ENCODE measurements around the gene QSER1.
"Not testable (repeated sequence)": the region's sequence is repeated elsewhere in the genome, so short reads cannot be mapped to it uniquely, and the experiment has no call there.

QSER1 gene

DNA sequence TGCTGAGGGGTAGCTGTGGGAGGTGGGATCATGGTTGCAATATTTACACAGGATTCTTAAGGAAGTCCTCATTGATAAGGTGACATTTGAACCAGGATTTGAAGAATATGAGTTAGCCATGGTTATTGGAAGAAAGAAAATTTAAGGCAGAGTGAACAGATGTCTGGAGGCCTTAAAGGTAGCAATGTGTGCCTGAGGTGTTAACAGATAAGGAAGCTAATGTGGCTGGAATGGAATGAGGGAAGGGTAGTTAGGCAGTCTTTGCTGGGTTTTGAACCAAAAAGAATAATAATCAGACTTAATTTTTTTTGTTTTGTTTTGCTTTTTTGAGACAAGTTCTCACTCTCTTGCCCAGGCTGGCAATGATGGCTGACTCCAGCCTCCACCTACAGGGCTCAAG, 113.4 kb downstream of the QSER1 start:
- DNase-seq, result no peak

DNA sequence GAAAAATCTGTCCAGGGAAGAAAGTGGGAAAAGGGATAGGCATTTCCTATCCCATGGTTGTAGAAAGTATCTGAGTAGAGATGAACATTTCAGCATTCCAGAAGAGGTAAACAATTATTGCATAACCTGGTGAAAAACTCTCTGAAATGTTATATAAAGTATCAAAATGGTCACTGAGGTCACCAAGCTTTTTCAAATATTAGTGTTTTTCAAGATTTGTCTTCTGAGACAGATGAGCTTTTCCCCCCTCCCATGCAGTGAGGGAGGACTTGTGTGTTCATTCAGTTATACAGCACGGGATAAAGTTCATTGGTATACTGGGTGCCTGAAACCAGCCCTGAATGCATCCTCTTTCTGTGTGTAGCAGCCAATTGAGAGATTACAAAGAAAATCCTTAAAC, 121.1 kb downstream of the QSER1 start:
- DNase-seq, result no peak

DNA sequence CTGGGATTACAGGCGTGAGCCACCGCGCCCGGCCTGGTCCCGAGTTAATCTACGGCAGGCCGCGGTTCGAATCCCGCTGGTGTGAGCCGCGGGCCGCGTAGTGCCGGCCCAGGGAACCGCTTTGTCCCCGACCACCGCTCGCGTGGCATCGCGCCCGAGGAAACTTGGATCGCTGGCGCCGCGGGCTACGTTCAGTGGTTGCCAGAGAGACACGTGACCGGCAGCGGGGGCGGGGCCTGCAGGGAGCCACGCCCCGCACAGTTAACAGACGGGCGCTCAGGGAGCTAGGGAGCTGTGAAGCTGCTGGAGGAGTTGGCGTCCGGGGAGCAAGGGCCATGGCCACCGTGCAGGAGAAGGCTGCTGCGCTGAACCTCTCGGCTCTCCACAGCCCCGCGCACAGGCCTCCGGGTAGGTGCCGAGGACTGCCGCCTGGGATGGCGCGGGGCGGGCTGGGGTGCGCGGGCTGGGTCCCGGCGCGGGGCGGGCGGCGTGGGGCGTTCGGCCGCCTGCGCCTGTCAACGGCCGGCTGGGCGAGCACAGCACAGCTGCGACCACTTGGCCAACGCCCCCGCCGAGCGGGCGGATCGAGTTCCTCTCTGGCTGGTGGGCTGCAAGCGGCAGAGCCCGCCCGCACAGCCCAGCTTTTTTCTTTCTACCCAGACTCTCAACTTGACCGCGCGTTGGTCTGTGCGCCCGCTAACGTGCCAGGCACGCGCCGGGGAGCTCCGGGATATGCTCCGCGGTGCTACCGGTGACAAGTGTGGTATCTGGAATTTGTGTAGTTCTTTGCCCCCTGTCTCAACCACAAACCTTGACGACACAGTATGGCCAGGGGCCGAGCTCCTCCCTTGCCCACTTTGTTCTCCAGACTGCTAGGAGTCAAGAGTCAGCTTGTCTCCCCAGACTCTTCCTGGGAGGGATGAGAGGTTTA, 123.3 kb downstream of the QSER1 start, which contains the start of gene DEPDC7:
DEPDC7 (plus strand) TSS at position 258 of the 931 bp plus-strand sequence; CDS start at position 336, 78 bp downstream.
- peak; percentile 91 for DNase-seq

DNA sequence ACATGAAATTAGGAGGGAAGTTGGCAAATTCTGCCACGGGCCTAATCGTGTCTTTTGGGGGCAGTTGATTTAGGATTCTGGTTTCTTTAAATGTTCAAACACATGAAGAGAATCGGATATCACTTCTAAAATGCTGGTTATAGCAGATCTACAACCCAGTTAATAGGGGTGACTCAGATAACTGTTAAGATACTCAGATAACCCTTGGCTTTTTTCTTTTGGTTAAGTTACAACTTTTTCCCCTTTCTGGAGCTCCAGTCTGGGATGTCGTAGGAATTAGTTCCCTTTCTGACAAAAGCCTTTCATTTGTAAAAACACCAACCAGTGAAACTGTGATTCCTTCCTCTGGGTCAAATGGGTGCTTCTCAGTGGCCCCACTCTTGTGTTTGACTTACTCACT, 124.0 kb downstream of the QSER1 start:
- peak; percentile 22 for DNase-seq

DNA sequence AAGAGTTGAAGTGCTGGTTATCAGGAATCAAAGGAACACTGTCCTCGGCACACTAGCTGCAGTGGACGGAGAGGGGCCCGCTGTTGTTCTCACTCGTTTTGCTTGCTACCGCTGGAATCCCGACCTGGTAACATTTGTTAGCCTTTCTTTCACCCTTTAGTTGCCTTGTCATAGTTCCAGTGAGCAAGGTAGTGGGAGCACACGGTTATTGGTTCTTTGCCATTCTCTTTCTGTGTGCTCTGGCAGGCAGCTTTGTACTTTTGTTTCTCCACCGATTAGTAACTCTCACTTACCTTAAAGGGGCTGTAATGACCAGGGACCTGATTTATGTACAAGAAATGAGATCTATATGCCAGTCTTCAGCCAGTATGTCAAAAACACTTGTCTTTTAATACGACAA, 124.9 kb downstream of the QSER1 start:
- peak; percentile 32 for DNase-seq

DNA sequence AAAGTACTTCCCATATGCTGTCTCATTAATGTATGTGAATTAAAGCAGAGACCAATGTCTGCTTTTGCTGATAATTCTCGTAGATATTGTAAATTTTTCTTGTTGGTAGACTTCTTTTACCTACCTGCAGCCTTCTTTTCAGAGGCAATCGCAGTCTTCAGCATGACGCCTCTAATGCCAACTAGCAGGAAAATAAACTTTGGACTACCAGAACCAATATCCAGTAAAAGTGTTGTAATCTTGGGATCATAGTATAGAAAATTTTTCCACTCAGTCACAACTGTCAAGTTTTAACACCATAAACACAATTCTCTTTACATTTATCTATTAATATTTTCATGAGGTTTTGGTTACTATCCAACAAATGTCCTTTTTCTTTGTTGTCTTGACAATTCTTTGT, 125.4 kb downstream of the QSER1 start:
- DNase-seq, result no peak

DNA sequence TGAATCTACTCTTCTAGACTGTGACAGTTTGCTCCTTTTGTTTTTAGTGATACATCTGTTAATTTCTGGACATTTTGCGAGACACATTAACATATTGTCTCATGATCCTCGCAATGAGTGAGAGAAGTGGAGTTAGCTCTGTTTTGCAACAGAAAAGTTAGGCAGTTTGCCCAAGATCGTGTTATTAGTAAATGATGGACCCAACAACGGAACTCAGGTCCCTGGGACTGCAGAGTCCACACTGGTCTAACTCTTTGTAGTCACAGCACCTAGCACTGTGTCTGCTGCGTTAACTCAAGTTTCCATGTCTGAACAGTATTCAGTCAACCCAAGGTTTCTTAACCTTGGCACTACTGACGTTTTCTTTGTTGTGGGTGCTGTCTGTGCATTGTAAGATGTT, 126.2 kb downstream of the QSER1 start:
- DNase-seq, result no peak

DNA sequence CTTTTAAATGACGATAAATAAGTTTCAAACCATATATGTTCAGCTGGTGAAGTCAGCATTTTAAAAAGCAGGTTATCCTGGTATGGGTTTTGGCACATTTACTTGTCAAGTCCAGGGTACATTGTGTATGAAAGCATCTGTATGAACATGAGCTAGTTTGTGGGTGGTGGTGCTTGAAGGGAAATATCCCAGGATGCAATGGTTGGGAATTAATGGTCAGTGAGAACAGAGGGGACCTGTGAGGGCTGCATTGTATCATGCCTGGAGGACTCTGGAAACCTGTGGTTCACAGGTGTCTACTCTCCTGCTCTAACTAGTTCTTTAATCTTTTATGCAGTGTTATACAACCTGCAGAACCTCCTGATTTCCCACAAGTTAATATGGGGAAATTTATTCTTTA, 128.9 kb downstream of the QSER1 start:
- no peak for DNase-seq

DNA sequence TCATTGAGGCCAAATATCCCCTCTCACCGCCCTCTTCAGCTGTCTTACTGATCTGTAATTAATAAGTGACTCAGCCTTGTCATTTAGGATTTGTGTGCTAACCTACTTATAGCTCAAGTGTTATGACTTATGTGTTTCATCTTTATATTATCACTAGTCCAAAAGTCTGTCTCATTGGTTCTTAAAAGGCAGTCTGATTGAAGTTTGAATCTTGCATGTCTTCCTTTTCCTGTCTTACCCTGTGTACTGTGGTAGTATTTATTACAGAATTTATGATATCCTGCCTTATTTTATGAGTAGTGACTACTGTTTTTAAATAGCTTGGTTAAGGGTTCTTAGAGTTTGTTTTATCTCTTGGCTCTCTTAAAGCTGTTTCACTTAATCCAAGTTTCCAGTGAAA, 129.3 kb downstream of the QSER1 start:
- no peak for DNase-seq

DNA sequence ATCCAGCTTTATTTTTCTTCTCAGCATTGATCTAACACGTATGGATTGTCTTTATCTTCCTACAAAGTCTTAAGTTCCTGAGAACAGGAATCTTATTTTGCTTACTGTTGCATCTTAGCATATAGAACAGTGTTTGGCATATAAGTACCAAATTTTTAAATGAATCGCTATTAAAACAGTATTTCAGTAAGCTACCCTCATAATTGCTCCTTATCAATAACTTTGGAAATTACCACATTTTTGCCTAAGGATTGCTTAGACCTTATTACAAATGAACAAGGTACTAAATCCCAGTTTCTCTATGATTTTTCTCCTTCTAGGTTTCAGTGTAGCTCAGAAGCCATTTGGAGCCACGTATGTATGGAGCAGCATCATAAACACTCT, 132.7 kb downstream of the QSER1 start:
- no peak for DNase-seq

DNA sequence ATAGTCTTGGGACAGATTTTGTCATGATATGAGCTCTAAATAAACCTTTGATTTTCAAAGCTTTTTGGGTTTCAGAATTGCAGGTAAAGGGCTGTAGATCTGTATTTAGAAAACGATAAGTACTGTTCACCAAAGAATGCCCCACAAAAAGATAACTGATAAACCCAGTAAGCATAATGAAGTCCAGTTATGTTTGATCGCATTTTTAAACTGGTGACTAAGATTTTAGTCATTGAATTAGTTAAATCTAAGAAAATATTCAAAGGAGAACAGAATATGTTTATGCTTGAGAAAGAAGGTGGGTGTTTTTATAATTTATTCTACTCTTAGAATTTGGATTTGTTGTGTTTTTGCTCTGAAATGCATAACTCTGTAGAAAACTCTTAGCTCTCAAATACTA, 134.6 kb downstream of the QSER1 start:
- DNase-seq, result no peak

DNA sequence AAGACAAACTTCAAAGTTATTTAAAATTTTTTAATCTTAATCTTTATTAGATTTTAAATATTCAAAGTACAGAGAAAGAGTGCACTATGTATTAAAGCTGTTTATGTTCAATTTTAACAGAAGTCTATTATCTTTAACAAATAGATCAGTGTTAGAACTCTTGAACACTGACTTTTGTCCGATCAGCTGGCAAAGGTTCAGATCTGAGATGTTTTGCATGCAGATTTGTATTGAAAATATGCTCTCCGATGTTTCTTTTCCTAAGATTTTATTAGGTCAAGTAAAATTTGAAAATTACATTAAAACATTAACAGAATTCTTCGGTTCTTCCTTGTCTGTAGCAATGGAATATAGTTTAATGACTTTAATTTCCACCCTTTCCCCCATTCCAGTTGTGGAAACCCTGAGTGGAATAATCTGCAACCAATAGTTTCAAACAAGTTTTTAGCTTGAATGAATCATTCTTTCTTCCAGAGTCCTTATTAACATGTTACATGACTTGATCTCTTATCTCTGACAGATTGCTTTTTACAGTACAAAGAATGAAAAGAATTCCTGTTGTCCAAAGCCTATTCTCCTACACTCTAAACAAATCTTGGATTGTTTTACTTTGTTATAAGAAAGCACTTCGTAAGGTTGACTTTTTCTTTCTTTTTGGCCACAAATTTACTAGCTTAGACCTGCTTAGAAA, 135.4 kb downstream of the QSER1 start:
- no peak for DNase-seq

DNA sequence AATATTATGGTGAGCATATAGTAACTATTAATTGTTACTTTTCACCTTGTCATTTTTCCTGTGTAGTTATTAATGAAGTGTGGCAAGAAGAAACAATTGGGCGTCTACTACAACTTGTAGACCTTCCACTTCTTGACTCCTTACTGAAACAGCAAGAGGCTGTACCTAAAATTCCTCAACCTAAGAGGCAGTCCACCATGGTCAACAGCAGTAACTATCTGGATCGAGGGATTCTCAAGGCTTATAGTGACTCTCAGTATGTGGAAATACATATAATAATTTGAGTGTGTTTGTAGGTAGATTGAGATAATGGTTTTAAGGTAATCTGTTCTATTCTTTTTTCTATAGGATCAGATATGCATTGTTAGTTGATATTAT, 135.9 kb downstream of the QSER1 start:
- DNase-seq, result no peak

DNA sequence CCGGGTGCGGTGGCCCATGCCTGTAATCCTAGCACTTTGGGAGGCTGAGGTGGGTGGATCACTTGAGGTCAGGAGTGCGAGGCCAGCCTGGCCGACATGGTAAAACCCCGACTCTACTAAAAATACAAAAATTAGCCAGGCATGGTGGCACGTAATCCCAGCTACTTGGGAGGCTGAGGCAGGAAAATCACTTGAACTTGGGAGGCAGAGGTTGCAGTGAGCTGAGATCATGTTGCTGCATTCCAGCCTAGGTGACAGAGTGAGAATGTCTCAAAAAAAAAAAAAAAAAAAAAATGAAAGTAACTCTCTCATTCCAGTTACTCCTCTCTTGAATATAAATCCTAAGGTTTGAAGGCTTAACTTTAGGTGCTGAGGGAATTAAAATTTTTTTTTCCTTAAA, 136.6 kb downstream of the QSER1 start:
- not testable (repeated sequence) for DNase-seq

Data from NCI-H526 treated with DMSO at 0.1 percent for 48 hours (cell line).